ENCODE results near the gene GLOD5. TPM values are rescaled to one million over a fixed set of nuclear protein-coding genes. Genes with fewer than 3 reads are reported as not detected.
"Not testable (repeated sequence)": the region's sequence is repeated elsewhere in the genome, so short reads cannot be mapped to it uniquely, and the experiment has no call there.

The GLOD5 gene
- total RNA-seq, 1 donor from 2014 or later, result not detected

DNA sequence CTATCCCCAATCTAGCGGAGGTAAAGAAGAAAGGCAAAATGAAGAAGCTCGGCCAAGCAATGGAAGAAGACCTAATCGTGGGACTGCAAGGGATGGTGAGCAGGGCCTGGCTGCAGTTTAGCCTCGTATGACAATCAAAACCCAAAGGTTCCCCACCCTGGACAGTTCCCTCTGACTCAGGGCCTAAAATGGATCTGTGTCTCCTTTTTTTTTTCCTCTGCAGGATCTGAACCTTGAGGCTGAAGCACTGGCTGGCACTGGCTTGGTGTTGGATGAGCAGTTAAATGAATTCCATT is 41.3 kb downstream of the GLOD5 start:
- Mint-ChIP-seq H3K4me3 (peak overlapping the region; percentile 91), H3K27me3 (ENCODE audit: insufficient read depth) (no peaks in the 10 kb centered on the region), H3K9me3 (no peaks in the 10 kb centered on the region), H3K36me3 (ENCODE audit: low read depth) (peaks cover 12% of the 10 kb centered on the region), H3K27ac (peak overlapping the region; percentile 98), H3K4me1 (ENCODE audit: low read depth) (peaks cover 17% of the 10 kb centered on the region)
- no peak for DNase-seq (ENCODE audit: low spot score)
- intact Hi-C loops (cut with micrococcal nuclease), result loop anchor here (1.0 to 10.0 kb wide), 14 partner anchors 66 to 1148 kb away; partner anchors contain the start of genes EBP, ELK1, GPKOW and GRIPAP1

DNA sequence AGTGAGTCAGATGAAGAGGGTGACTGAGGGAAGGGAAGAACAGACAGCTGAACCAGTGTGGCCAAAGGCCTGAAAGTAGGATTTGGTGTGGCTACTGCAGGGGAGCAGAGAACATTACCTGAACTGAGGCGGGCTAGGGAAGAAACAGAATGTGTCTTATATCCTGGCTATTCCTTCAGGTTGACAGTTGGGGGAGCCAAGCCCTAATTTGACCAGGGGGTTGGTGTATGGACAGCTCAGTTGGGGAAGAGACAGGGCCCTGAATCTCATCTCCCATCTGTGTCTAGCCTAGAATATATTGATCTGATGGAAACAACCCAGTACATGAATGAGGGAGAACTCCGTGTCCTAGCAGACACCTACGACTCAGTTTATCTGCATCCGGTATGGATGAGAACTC is 44.5 kb downstream of the GLOD5 start:
- Mint-ChIP-seq H3K9me3 (no peaks in the 10 kb centered on the region), H3K36me3 (ENCODE audit: low read depth) (peaks cover 14% of the 10 kb centered on the region), H3K27me3 (ENCODE audit: insufficient read depth) (no peaks in the 10 kb centered on the region), H3K27ac (peak overlapping the region; percentile 55), H3K4me3 (no peak overlapping the region), H3K4me1 (ENCODE audit: low read depth) (peaks cover 5% of the 10 kb centered on the region)
- no peak for DNase-seq (ENCODE audit: low spot score)
- intact Hi-C loops (cut with micrococcal nuclease), result loop anchor here (10.0 kb wide), 1 partner anchor 1151 kb away; the partner anchor contains the start of genes ELK1 and UXT

DNA sequence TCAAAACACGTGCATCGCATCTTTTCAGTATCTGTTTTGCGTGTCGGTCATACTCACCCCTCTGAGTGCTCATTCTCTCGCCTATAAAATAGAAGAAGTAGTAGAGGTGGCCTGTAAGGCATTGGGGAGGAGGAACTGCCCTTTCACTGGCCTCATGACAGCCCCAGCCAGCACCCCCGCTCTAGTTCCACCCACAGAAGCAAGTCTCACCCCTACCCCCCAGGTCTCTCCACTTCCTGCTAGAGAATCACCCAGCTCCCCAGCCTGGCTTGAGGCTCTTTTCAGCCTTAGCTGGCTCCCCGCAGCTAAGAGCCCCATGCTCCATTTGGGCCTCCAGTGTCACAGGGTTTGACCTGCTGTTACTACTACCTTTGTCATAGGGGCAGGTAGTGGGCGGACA is 52.1 kb downstream of the GLOD5 start:
- intact Hi-C loops (cut with micrococcal nuclease), result no loop called here
- no peak for DNase-seq (ENCODE audit: low spot score)
- H3K4me1 Mint-ChIP-seq (ENCODE audit: low read depth), result no peaks in the 10 kb centered on the region
- H3K4me3 Mint-ChIP-seq, result no peak overlapping the region
- H3K36me3 Mint-ChIP-seq (ENCODE audit: low read depth), result peaks cover 5% of the 10 kb centered on the region
- no peaks in the 10 kb centered on the region for H3K9me3 Mint-ChIP-seq
- H3K27ac Mint-ChIP-seq, result peak overlapping the region; percentile 56
- no peaks in the 10 kb centered on the region for H3K27me3 Mint-ChIP-seq (ENCODE audit: insufficient read depth)

DNA sequence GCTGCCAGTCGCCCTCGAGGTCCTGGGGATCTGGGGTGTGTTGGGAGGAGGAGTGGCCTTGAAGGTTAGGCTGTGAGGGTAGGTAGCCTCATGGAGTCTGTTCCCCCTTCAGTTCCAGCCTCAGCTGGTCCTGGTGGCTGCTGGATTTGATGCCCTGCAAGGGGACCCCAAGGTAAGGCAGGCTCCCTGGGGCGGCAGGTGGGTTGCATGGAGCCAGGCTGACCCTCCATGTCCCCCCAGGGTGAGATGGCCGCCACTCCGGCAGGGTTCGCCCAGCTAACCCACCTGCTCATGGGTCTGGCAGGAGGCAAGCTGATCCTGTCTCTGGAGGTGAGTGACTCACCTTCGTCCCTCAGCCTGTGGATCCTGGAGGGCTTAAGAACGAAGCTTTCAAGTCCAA is 53.2 kb downstream of the GLOD5 start:
- no peaks in the 10 kb centered on the region for H3K4me1 Mint-ChIP-seq (ENCODE audit: low read depth)
- no peaks in the 10 kb centered on the region for H3K9me3 Mint-ChIP-seq
- no peak overlapping the region for H3K4me3 Mint-ChIP-seq
- H3K27ac Mint-ChIP-seq, result no peak overlapping the region
- intact Hi-C loops (cut with micrococcal nuclease), result no loop called here
- H3K36me3 Mint-ChIP-seq (ENCODE audit: low read depth), result peaks cover 6% of the 10 kb centered on the region
- no peaks in the 10 kb centered on the region for H3K27me3 Mint-ChIP-seq (ENCODE audit: insufficient read depth)
- no peak for DNase-seq (ENCODE audit: low spot score)

DNA sequence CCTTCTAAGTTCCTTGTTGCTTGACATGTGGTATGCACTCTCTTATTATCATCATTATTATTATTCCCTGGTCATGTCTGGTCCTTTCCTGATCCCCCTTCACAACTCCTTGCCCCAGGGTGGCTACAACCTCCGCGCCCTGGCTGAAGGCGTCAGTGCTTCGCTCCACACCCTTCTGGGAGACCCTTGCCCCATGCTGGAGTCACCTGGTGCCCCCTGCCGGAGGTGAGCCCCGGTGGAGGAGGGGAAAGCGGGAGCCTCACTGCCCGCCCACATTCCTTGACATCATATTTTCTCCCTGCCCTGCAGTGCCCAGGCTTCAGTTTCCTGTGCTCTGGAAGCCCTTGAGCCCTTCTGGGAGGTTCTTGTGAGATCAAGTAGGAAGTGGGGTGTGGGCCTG is 53.7 kb downstream of the GLOD5 start:
- no peak overlapping the region for H3K4me3 Mint-ChIP-seq
- H3K9me3 Mint-ChIP-seq, result no peaks in the 10 kb centered on the region
- no peaks in the 10 kb centered on the region for H3K4me1 Mint-ChIP-seq (ENCODE audit: low read depth)
- H3K27ac Mint-ChIP-seq, result no peak overlapping the region
- intact Hi-C loops (cut with micrococcal nuclease), result no loop called here
- H3K36me3 Mint-ChIP-seq (ENCODE audit: low read depth), result peaks cover 7% of the 10 kb centered on the region
- DNase-seq (ENCODE audit: low spot score), result no peak
- no peaks in the 10 kb centered on the region for H3K27me3 Mint-ChIP-seq (ENCODE audit: insufficient read depth)

DNA sequence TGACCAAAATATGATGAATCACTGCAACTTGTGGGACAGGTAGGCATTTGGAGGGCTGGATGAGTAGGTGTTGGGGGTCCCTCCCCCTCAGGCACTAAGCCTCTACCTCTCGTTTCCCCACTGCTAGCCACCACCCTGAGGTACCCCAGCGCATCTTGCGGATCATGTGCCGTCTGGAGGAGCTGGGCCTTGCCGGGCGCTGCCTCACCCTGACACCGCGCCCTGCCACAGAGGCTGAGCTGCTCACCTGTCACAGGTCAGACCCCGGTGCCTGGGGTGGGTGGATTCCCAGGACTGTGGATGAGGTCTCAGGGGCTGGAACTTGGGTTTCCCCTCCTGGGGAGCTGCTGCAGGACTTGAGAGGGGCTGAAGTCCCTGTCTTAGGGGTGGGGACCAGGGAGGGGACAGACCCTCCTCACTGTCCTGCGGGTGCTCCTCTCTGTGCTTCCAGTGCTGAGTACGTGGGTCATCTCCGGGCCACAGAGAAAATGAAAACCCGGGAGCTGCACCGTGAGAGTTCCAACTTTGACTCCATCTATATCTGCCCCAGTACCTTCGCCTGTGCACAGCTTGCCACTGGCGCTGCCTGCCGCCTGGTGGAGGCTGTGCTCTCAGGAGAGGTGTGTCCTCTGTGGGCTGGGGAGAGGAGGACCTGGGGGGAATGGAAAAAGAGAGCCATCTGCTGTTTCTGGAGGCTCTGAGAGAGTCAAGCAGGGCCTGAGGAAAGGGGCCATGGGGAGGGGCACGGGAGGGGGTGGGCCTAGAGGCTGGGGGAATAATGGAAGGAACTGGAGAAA is 54.7 kb downstream of the GLOD5 start:
- H3K4me3 Mint-ChIP-seq, result no peak overlapping the region
- H3K4me1 Mint-ChIP-seq (ENCODE audit: low read depth), result no peaks in the 10 kb centered on the region
- no peaks in the 10 kb centered on the region for H3K27me3 Mint-ChIP-seq (ENCODE audit: insufficient read depth)
- H3K36me3 Mint-ChIP-seq (ENCODE audit: low read depth), result peaks cover 6% of the 10 kb centered on the region
- intact Hi-C loops (cut with micrococcal nuclease), result no loop called here
- H3K27ac Mint-ChIP-seq, result no peak overlapping the region
- H3K9me3 Mint-ChIP-seq, result no peaks in the 10 kb centered on the region
- no peak for DNase-seq (ENCODE audit: low spot score)

DNA sequence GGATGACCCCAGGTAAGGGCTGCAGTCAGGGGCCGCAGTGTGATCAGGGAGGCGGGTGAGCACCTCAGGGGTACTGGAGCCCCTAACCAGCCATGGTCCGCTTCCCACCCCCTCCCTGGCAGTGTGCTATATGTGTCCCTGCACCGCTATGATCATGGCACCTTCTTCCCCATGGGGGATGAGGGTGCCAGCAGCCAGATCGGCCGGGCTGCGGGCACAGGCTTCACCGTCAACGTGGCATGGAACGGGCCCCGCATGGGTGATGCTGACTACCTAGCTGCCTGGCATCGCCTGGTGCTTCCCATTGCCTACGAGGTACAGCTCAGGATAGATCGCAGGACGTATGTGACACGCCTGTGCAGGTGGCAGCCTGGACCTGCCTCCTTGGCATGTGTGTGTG is 56.6 kb downstream of the GLOD5 start:
- DNase-seq (ENCODE audit: low spot score), result no peak
- H3K36me3 Mint-ChIP-seq (ENCODE audit: low read depth), result peaks cover 2% of the 10 kb centered on the region
- intact Hi-C loops (cut with micrococcal nuclease), result no loop called here
- no peaks in the 10 kb centered on the region for H3K4me1 Mint-ChIP-seq (ENCODE audit: low read depth)
- no peak overlapping the region for H3K4me3 Mint-ChIP-seq
- H3K27ac Mint-ChIP-seq, result no peak overlapping the region
- no peaks in the 10 kb centered on the region for H3K9me3 Mint-ChIP-seq
- H3K27me3 Mint-ChIP-seq (ENCODE audit: insufficient read depth), result no peaks in the 10 kb centered on the region

DNA sequence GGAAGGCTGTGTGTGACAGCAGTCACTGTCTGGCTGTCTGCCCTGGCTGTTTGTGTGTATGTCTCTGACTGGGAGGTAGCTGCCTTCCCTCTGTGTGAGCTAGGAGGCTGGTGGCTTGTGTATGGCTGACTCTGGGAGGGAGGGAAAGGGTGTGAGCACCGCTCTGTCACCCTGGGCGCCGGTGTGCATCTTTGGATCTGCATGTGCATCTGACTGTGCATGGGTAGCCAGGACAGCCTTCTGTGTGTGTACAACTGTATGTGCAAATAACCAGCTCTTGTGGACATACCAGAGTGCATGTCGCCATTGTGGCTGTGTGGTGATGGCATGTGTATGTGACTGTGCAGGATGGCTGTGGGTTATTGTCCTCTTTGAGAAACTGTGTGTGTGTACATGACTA is 57.3 kb downstream of the GLOD5 start:
- Mint-ChIP-seq H3K36me3 (ENCODE audit: low read depth) (peaks cover 2% of the 10 kb centered on the region), H3K4me3 (no peak overlapping the region), H3K4me1 (ENCODE audit: low read depth) (no peaks in the 10 kb centered on the region), H3K27ac (no peak overlapping the region), H3K9me3 (no peaks in the 10 kb centered on the region), H3K27me3 (ENCODE audit: insufficient read depth) (no peaks in the 10 kb centered on the region)
- intact Hi-C loops (cut with micrococcal nuclease), result no loop called here
- no peak for DNase-seq (ENCODE audit: low spot score)

DNA sequence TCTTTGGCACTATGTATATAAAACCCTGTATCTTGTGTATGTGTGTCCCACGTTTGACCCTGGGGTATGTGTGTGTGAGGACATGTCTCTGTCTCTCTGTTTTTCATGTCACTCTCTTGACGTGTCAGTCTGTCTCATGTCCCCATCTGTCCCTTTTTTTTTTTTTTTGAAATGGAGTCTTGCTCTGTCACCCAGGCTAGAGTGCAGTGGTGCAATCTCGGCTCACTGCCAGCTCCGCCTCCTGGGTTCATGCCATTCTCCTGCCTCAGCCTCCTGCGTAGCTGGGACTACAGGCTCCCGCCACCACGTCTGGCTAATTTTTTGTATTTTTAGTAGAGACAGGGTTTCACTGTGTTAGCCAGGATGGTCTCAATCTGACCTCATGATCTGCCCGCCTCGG is 57.8 kb downstream of the GLOD5 start:
- intact Hi-C loops (cut with micrococcal nuclease); H3K4me3 Mint-ChIP-seq; H3K9me3 Mint-ChIP-seq; H3K27ac Mint-ChIP-seq; H3K4me1 Mint-ChIP-seq (ENCODE audit: low read depth); DNase-seq (ENCODE audit: low spot score); H3K27me3 Mint-ChIP-seq (ENCODE audit: insufficient read depth); H3K36me3 Mint-ChIP-seq (ENCODE audit: low read depth): not testable (repeated sequence)

DNA sequence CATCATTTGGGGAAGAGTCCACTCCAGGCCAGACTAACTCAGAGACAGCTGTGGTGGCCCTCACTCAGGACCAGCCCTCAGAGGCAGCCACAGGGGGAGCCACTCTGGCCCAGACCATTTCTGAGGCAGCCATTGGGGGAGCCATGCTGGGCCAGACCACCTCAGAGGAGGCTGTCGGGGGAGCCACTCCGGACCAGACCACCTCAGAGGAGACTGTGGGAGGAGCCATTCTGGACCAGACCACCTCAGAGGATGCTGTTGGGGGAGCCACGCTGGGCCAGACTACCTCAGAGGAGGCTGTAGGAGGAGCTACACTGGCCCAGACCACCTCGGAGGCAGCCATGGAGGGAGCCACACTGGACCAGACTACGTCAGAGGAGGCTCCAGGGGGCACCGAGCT is 61.5 kb downstream of the GLOD5 start:
- Mint-ChIP-seq H3K4me1 (ENCODE audit: low read depth) (no peaks in the 10 kb centered on the region), H3K9me3 (no peaks in the 10 kb centered on the region), H3K27me3 (ENCODE audit: insufficient read depth) (peaks cover 4% of the 10 kb centered on the region), H3K4me3 (no peak overlapping the region), H3K36me3 (ENCODE audit: low read depth) (peaks cover 10% of the 10 kb centered on the region), H3K27ac (no peak overlapping the region)
- DNase-seq (ENCODE audit: low spot score), result no peak
- intact Hi-C loops (cut with micrococcal nuclease), result no loop called here

Other genes starting within 250 kb of the GLOD5 start
- gene EBP, start 239.9 kb upstream of the GLOD5 start, total RNA-seq, result 164 and 178 TPM in 2 replicates
- gene TBC1D25, start 222.0 kb upstream of the GLOD5 start, total RNA-seq, result 13.5 and 16.0 TPM in 2 replicates
- 318 and 338 TPM in 2 replicates for gene RBM3, start 187.3 kb upstream of the GLOD5 start, total RNA-seq
- gene WDR13, start 164.3 kb upstream of the GLOD5 start, total RNA-seq, result 36.3 and 36.5 TPM in 2 replicates
- 106 and 122 TPM in 2 replicates for gene WAS, start 77.9 kb upstream of the GLOD5 start, total RNA-seq
- gene SUV39H1, start 65.0 kb upstream of the GLOD5 start, total RNA-seq, result 27.5 and 27.7 TPM in 2 replicates
- gene GATA1, start 24.8 kb downstream of the GLOD5 start, total RNA-seq, result not detected in 2 replicates
- 44.7 and 56.4 TPM in 2 replicates for gene HDAC6, start 40.3 kb downstream of the GLOD5 start, total RNA-seq
- gene ERAS, start 64.8 kb downstream of the GLOD5 start, total RNA-seq, result not detected in 2 replicates
- 0.36 and 0.42 TPM in 2 replicates for gene PCSK1N, start 73.9 kb downstream of the GLOD5 start, total RNA-seq
- 72.2 and 72.3 TPM in 2 replicates for gene TIMM17B, start 136.0 kb downstream of the GLOD5 start, total RNA-seq
- 112 and 119 TPM in 2 replicates for gene PQBP1, start 136.2 kb downstream of the GLOD5 start, total RNA-seq
- gene SLC35A2, start 149.9 kb downstream of the GLOD5 start, total RNA-seq, result 24.9 and 26.5 TPM in 2 replicates
- gene PIM2, start 157.3 kb downstream of the GLOD5 start, total RNA-seq, result 475 and 478 TPM in 2 replicates
- gene OTUD5, start 195.9 kb downstream of the GLOD5 start, total RNA-seq, result 84.1 and 84.8 TPM in 2 replicates
- 3.3 and 4.0 TPM in 2 replicates for gene KCND1, start 210.1 kb downstream of the GLOD5 start, total RNA-seq
- gene GRIPAP1, start 240.5 kb downstream of the GLOD5 start, total RNA-seq, result 85.8 and 89.2 TPM in 2 replicates